H54 (cell line): Measurements from ENCODE around the gene APBA1.

ENCODE experiments used
- DNase-seq: peaks from one replicate; pipeline ENCODE4 v3.0.0; 2011; ENCODE audit warnings: low spot score, mixed read lengths; ENCODE audit not compliant: insufficient read length
- FAIRE-seq: peaks from 3 replicates; lab custom pipeline; 2011; peaks lifted over from hg19 to GRCh38; lab: Jason Lieb, UNC
- POLR2A ChIP-seq: IDR thresholded peaks from 2 replicates; pipeline ENCODE4 v1.6.1; 2011; ENCODE audit warnings: low read depth, mild to moderate bottlenecking, low read length

Gene APBA1

GRCh38 chr9:69671879-69672595 lies at the start of gene APBA1:
Gene APBA1 (minus strand): TSS chr9:69672371.
- no peak for FAIRE-seq
- DNase-seq = peak; percentile 73
- TF ChIP-seq POLR2A = peak; percentile 54

- peak; percentile 38 for FAIRE-seq
- DNase-seq = no peak
Measured at GRCh38 chr9:69719983-69720382, 47.8 kb upstream of the APBA1 start.

GRCh38 chr9:69719367-69719766 lies 47.2 kb upstream of the APBA1 start:
- peak; percentile 68 for FAIRE-seq
- TF ChIP-seq POLR2A = no peak

More at GRCh38 chr9:69719983-69720382, 47.8 kb upstream of the APBA1 start:
- TF ChIP-seq POLR2A = no peak

GRCh38 chr9:69718218-69718617 lies 46.0 kb upstream of the APBA1 start:
- peak; percentile 48 for FAIRE-seq
- DNase-seq = no peak
- no peak for TF ChIP-seq POLR2A

More at GRCh38 chr9:69719367-69719766, 47.2 kb upstream of the APBA1 start:
- DNase-seq = no peak

GRCh38 chr9:69715825-69716224 lies 43.7 kb upstream of the APBA1 start:
- DNase-seq (no peak), FAIRE-seq (peak; percentile 67)
- no peak for TF ChIP-seq POLR2A

- FAIRE-seq (peak; percentile 53), DNase-seq (no peak)
- no peak for TF ChIP-seq POLR2A
Measured at GRCh38 chr9:69715096-69715495, 42.9 kb upstream of the APBA1 start.

- FAIRE-seq (peak; percentile 27), DNase-seq (no peak)
- no peak for TF ChIP-seq POLR2A
Measured at GRCh38 chr9:69697475-69697874, 25.3 kb upstream of the APBA1 start.

- FAIRE-seq (peak; percentile 15), DNase-seq (no peak)
- no peak for TF ChIP-seq POLR2A
Measured at GRCh38 chr9:69696802-69697201, 24.6 kb upstream of the APBA1 start.

GRCh38 chr9:69689991-69690538 lies 17.9 kb upstream of the APBA1 start:
- DNase-seq (no peak), FAIRE-seq (peak; percentile 85)
- TF ChIP-seq POLR2A = no peak

GRCh38 chr9:69683927-69684326 lies 11.8 kb upstream of the APBA1 start:
- FAIRE-seq = no peak
- no peak for DNase-seq
- TF ChIP-seq POLR2A = no peak

- no peak for DNase-seq
- peak; percentile 52 for FAIRE-seq
- TF ChIP-seq POLR2A = no peak
Measured at GRCh38 chr9:69678843-69679538, 6.8 kb upstream of the APBA1 start.

GRCh38 chr9:69677931-69678330 lies 5.8 kb upstream of the APBA1 start:
- FAIRE-seq (no peak), DNase-seq (no peak)
- no peak for TF ChIP-seq POLR2A

GRCh38 chr9:69675563-69675962 lies 3.4 kb upstream of the APBA1 start:
- DNase-seq (no peak), FAIRE-seq (no peak)
- no peak for TF ChIP-seq POLR2A

GRCh38 chr9:69674716-69675438 lies 2.7 kb upstream of the APBA1 start:
- DNase-seq (no peak), FAIRE-seq (no peak)
- no peak for TF ChIP-seq POLR2A
